ENCODE results near the gene TXLNG.

The TXLNG gene

DNA sequence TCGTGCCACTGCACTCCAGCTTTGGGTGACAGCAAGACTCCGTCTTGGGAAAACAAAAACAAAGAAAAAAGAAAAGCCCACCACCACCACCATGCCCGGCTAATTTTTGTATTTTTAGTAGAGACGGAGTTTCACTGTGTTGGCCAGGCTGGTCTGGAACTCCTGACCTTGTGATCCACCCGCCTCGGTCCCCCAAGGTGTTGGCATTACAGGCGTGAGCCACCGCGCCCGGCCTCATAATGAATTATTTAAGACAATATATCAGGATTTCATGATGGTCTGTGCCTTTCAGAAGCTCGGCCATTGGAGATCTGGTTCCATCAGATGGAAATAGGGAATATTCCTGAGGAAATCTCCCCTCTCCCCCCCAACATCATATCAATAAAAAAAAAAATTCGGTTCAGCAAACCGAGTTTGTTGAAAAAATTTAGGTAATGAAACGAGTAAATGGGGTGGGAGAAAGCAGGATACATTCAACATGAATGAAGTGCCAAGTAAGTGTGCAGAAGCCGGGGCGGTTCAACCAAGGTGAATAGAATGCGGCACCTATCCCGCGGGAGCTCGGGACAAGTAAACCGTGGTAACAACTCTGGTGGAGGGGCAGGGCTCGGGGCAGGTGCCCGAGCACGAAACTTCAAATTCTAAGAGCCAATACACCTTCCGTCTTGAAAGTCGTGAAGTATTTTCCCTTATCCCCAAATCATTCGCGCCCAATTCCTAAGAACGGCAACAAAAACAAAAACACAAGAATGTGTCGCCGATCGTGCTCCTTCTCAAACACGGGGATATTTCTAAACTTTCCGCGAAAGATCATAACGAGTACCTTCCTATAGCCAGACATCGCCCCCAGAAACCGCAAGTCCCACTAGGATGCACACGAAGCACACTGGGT, 773 bp upstream of the TXLNG start:
- no peak for DNase-seq (ENCODE audit: low read depth in 2 of 2)

DNA sequence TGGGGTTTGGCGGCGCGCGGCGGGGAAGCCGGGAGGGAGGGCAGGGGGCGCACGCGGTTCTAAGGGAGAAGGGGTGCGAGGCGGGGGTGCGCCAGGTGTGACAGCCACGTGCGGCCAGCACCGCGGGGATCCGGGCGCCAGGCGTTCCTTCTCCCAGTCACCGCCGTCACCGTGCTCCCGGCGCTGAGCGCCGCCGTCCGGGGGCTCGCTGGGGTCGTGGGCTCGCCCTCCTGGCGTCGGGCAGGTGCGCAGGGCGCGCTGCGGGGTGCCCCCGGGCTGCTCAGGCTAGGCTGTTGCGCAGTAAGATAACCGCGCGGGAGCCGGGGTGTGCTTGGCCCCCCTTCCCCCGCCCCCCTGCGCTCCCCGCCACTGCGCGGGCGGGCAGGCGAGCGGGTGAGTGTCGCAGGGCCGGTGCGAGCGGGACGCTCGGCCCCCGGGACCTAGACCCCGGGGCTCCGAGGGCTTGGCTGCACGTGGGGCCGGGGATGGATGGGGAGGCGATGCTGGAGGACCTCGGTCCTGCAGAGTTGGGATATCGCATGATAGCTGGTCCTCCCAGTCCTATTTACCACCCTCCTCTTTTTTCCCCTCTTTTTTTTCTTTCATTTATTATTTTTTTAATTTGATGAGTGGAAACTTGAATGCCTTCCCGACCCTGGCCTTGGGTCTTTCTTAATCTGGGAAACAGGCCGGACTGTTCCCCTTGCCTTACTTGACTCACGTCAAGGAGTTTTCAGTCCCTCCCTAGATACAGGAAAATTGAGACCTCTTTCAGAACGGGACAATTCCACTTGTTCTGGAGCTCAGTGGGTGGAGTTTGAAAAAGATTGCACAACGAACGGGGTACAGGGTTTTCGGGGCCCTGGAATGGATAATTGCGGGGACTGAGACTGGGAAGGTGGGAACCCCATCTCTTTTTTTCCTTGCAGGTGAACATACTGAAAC, 797 bp downstream of the TXLNG start:
- peak; percentile 12 to 23 for DNase-seq (ENCODE audit: low read depth in 2 of 2)

DNA sequence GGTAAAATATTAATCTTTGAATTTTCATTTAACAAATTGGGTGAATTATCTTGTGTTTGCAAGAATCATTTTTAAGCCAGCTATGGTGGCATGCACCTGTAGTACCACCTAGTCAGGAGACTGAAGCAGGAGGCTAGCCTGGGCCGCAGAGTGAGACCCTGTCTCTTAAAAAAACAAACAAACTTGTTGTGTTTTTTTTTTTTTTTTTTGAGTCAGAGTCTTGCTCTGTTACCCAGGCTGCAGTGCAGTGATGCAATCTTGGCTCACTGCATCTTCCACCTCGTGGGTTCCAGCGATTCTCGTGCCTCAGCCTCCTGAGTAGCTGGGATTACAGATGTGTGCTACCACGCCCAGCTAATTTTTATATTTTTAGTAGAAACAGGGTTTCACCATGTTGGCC, 2.2 kb downstream of the TXLNG start:
- DNase-seq (ENCODE audit: low read depth in 2 of 2) = no peak

DNA sequence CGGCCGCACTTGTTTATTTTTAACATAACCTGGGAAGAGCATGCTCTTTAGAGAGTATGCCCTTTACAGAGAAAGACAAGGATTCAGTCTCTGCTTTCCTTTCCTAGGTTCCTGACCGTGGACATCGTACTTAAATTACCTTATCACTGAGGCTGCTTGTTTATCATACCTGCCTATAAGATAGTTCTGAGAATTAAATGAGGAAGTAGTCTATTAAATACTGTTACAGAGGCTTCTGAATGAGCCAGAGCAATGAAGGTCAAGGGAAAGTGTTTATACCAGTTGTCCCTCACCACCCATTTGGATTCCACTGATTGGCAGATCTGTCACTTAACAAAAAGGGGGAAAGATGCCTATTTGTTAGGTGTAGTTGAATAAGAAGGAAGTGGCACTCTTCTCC, 10.0 kb downstream of the TXLNG start:
- no peak for DNase-seq (ENCODE audit: low read depth in 2 of 2)

DNA sequence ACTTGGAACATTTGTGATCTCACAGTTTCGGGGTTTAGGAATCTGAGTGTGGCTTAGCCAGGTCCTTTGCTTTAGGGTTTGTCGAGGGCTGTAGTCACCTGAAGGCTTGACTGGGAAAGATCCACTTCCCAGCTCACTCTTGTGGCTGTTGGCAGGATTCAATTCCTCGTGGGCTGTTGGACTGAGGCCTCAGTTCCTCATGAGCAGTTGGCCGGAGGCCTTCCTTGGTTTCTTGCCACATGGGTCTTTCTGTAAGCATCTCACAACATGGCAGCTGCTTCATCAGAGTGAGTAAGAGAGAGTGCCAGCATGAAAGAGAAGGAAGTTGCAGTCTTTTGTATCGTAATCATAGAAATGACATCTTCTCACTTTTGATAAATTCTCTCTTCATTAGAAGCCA, 11.1 kb downstream of the TXLNG start:
- DNase-seq (ENCODE audit: low read depth in 2 of 2) = no peak

DNA sequence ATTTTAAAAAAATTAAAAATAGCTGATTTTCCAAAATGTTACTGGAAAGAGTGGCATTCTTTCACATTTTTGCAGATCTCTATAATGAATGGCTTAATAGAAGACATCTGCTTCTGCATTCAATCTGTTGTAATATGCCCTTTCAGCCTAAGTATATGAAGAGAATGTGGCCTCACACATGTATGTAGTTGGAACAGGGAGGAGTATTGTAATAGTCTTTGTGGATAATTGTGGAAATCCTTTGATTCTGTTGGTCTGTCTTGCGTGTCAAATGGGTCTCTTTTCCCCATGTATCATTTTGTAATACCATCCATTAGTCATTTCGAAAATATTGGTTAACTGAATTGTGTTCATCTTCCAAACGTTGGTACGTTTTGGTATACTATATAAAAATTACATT, 11.6 kb downstream of the TXLNG start:
- no peak for DNase-seq (ENCODE audit: low read depth in 2 of 2)

DNA sequence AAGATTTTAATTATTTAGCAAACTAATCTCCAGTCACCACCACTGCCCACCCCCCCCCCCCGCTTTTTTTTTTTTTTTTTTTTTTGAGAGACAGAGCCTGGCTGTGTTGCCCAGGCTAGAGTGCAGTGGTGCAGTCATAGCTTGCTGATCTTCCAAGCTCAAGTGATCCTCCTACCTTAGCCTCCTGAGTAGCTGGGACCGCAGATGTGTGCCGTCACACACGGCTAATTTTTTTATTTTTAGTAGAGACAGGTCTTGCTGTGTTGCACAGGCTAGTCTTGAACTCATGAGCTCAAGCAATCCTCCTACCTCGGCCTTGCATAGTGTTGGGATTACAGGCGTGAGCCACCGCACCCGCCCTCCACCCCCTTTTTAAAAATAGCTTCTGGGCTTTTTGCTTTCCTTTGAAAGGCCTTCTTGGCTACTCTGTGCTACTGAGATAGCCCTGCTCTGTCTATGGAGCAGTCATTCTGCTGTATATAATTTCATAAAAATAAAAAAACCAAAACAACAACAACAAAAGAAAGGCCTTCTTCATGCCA, 18.7 kb downstream of the TXLNG start:
- no peak for DNase-seq (ENCODE audit: low read depth in 2 of 2)

DNA sequence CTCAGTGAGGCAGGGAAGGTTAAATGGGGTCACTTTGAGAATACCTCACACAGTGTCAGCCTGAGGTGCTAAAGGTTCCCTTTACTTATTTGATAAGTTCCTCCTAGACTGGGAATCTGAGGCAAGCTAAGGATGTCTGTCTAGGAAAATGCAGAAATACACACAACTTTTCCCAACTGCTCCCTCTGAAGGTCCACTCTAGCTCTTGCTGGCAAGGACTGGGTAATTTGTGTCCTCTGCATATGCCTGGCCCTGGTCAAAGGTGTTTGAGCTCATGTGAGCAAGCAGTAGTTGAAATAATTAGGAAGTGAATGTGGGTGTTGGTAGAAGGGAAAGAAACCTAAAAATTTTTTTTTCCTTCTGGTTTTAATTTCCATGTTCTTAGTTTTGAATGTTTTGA, 21.3 kb downstream of the TXLNG start:
- DNase-seq (ENCODE audit: low read depth in 2 of 2) = no peak

DNA sequence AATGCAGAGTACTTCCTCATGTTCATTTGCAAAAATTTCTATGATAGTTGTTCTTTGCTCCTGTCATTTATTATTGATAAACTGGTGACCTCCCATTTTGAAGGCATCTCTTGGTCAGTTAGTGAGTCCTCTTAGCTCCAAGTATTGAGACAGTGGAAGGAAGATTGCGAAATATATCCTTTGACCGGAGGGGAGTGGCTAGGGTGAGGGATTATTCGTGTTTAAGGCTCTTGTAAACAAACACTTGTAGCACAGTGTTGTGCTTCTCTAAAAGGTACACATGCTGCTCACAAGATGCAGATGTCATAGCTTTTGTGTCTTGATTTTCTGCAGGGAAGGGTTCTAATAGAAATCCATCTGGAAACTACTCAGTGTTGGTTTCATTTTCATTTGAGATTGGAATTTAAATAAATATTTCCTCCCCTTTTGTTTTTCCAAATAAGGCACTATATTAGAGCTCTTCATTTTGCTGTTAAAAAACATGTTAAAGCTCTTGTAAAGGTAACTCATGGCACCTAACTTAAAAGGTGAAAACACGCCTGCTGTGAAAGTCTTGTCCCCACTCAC, 21.8 kb downstream of the TXLNG start:
- no peak for DNase-seq (ENCODE audit: low read depth in 2 of 2)

DNA sequence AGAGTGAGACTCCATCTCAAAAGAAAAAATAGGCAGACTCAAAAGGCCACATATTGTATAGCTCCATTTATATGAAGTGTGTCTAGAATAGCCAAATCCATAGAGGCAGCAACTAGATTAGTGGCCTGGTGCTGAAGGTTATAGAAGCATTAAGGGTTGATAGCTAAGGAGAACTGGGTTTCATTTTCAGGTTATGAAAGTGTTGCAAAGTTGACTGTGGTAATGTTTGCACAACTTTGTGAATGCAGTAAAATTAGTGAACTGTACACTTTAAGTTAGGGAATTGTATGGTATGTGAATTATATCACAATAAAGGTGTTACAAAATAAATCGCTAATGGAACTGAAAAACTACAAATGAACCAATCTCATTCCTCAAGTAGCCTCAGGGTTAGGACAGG, 28.3 kb downstream of the TXLNG start:
- DNase-seq (ENCODE audit: low read depth in 2 of 2) = no peak

DNA sequence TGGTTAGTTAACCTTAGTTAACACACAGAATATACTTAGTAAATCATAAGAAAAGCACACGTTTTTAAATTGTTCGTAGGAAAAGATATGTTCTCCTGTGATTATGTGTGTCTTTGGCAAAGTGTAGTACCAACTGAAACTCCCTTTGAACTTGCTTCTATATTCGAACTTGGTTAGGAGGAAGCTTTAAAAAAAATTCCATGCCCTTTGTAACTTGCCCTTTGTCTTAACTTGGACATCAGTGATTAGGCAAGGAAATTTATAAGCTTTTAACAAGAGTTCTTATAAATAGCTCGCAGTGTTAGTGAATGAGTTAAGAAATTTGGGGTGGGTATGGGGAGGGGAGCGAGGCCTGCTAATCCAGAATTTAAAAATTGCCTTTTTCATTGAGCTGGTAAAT, 33.4 kb downstream of the TXLNG start:
- DNase-seq (ENCODE audit: low read depth in 2 of 2) = no peak

DNA sequence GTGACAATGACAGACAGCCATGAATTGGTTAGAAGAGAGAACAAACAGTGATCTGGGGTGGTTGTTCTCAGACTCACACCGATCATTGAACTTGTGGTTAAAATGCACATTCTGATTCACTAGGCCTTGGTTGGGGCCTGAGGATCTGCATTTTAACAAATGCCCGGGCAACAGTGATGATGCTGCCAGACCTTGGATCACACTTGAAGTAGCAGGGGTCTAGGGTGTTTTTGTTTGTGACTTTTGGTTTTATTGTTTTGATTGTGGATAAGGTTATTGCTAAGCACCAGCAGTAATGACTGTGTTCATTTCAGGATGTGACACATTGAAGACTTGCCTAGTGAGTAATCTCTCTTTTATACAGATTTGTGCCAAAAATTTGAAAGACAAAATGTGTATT, 36.5 kb downstream of the TXLNG start:
- DNase-seq (ENCODE audit: low read depth in 2 of 2) = no peak

DNA sequence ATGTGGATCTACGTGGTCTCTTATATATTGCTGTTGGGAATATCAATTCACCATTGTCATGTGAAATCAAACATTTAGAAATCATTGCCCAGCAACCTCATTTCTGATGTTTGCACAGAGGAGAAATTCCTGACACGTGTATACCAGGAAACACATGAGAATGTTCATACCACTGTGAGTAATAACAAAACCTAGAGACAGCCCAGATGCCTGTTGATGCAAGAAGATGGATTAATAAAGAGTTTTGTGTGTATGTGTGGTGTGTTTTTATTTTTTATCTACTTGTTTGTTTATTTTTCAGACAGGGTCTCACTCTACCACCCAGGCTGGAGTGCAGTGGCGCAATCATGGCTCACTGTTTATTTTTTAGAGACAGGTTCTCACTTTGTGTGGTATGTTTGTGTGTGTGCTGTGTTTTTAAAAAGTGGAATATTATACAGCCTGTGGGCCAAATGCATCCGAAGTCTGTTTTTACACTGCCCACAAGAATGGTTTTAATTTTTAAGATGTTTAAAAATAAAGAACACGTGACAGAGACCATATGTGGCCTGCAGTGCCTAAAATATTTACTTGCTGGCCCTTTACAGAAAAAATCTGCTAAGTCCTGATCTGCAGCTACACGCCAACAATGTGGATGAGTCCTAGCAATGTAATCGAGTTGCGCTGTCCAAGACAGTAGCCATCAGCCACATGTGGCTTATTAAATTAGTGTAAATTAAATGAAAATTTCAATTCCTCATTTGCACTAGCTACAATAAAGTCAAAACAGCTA, 39.2 kb downstream of the TXLNG start:
- DNase-seq (ENCODE audit: low read depth in 2 of 2) = no peak

DNA sequence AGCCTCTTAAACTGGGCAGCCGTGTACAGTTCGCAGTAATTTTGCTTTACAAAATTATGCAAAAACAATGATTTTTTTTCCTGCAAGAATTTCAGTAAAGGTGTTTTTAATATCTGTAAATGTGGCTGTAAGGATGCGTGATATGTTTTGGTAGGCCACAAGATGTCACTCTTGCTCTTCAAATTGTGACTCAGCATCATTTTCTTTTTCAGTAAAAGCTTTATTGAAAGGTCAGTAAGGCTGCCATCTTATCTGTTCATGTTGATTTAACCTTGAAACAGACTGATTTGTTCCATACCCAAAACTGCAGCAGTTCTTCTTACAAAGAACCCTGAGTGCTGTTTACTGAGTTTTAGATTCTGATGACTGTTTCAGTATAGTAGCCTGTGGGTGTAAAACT, 39.9 kb downstream of the TXLNG start:
- DNase-seq (ENCODE audit: low read depth in 2 of 2) = no peak

DNA sequence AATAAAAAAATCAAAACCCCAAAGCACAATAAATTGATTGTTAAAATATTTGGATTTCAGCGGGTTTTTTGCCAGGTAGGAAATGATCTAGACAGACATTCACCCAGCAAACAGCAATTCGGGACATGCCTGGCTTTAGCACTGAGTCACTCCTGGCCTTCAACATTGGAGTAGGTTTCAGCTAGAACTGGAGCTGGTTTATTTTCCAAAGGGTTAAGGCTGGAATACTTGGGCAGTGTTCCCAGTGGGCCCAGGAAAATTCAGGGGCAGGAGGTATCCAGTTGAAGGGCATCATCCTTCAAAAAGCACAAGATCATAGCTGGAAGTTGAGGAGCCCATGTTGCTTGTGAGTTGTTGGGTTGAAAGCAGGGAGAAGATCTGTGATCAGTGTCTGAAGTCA, 41.0 kb downstream of the TXLNG start:
- DNase-seq (ENCODE audit: low read depth in 2 of 2) = no peak

DNA sequence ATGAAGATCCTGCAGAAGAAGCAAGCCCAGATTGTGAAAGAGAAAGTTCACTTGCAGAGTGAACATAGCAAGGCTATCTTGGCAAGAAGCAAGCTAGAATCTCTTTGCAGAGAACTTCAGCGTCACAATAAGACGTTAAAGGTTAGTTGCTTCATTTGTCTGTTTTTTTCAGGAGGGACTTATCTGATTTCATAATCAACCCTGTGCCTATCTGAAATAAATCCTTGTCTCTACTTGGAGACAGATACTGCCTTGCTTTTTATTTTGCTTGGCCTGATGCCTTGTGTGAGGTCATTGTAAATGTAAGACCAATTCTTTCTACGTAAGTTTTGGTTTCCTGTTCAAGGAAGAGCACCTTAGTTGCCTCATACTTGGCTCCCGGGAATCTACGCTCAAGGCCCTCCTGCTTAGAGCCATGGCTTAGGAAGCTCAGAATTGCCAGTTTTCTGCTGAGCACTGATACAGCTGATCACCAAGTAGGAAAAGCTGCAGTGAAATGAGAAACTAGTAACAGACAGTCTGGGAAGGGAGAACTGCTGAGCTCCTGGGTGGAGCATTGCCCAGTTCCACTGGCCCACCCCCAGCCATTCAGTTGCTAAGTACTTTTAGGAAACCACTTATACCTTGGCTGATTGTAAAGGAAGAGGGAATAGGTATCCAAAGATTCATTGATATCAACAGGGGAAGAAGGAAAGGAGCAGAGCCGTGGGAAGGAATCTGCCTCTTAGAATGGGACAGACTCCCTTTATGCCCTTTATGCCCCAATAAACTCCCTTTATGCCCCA, 42.0 kb downstream of the TXLNG start:
- no peak for DNase-seq (ENCODE audit: low read depth in 2 of 2)

DNA sequence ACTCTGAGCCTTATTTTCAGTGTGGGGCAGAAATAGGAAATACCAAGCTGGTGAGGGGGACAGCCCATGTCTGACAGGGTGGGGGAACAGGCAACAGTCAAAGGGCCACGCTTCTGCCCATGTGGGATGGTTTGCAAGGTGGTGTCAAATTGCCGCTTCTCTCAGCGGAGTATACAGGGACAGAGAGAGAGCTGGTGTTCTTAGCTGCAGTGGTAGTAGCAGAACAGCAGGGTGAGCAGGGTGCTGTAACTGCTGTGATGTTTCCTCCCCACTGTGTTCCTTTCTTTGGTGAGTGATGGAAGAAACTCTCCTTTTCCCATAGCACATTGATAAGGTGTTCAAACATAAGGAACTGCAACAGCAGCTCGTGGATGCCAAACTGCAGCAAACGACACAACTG, 46.0 kb downstream of the TXLNG start:
- no peak for DNase-seq (ENCODE audit: low read depth in 2 of 2)

DNA sequence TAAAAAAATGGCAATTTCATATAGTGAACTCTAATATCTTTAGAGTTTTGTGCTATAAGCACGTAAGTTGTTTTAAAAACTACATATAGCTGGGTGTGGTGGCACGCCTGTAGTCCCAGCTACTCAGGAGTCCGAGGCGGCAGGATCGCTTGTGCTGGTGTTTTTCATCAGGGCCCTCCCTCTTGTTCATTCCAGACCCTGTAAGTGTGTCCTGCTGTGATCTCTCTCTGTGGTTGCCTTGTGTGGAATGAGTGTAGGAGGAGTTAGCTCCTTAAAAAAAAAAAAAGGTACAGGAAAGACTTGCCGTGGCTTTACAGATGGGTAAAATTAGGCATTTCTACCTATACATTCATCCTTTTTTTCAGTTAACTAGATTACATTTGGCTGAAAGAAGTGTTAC, 48.5 kb downstream of the TXLNG start:
- DNase-seq (ENCODE audit: low read depth in 2 of 2) = no peak

DNA sequence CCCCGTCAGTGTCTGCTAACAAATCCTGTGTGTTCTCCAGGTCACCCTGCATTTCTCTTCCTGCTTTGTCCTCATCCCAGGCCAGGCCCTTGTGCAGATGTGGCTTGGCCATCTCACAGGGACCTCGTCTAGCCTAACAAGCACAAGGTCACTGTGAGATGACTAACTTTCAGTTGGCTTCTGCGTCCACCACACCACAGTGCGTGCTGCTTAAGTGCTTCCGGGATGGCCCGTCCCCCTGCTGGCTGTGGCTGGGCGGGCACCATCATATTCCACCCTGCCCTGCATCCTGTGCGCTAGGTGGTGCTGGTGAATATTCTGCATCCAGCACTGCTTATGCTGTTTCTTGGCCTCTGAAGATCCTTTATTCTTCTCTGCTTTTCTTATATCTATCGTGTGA, 50.1 kb downstream of the TXLNG start:
- DNase-seq (ENCODE audit: low read depth in 2 of 2) = no peak

DNA sequence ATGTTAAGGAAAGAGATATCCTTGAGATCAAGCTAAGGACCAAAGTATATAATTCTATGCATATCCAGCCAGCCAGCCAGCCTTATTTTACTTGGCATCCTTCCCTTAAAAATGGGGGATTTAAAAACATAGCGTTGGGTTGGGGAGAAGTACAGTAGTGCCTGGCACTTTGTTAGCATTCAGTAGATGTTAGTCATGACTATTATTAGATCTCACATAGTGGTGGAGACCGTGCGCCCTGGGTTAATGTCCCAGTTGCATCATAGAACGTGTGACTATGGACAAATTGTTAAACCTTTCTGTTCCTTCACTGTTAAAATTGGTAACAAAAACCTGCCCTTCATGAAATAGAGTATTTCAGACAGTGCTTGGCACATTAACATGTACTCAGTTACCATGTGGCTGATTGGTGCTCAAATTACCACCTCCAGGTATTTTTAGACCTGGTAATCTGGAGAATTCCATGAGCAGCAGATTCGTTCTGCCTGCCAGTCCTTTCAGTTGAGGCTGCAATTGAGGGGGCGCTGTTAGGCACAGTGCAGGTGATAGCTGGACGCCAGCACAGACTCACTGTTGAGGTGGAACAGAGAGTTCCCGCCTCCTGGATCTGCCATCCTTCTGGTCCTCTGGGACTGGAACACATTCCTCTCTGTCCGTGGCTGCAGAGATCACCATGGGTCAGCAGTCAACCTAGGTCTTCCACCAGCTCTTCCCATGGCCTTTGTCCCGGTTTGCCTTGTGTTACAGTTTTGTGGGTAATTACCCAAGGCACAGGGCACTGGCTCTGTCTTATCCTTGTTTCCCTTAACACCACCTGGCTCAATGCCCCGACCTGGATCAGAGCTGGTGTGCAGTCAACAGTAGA, 52.2 kb downstream of the TXLNG start:
- no peak for DNase-seq (ENCODE audit: low read depth in 2 of 2)
